ENCODE results near the gene GLB1L3.
A peak's percentile ranks its signal among the peaks of the same experiment; 100 is the strongest.
"Not testable (repeated sequence)": the region's sequence is repeated elsewhere in the genome, so short reads cannot be mapped to it uniquely, and the experiment has no call there.

GLB1L3 gene

DNA sequence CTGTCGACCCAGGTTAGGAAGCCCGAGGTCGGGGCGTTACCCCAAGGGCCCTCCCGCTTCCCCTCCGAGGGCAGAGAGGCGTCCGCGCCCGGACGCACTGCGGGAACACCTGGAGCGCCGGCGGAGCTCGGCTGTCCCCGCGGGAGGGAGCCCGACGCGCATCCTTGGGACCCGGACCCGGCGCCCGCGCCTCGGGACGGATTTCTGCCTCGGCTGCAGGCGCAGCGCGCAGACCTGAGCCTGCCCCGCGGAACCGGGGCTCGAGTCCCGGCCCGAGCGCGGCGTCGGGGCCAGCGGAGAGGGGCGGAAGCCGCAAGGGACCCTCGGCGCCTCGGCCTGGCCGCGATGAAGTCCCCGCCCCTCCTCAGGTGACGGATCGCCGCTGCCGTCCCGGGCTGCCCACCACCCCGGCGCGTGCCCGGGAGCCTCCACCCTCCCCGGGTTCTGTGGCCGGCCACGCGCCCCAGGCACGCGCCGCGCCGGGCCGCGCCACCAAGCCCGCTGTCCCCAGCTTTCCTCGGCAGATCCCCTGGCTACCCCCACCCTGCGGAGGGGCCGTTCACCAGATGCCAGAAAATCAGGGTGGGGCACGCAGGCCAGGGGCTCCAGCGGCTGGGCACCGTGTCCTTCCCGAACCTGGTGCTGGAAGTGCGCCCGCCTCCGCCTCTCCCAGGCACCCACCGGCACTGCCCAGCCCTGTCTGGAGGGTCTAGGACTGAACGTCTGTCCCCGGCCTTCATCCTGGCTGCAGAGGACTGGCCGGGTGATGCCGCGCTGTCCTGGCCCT, 410 bp downstream of the GLB1L3 start:
- DNase-seq = peak in 1 of 2 experiments; percentile 56

DNA sequence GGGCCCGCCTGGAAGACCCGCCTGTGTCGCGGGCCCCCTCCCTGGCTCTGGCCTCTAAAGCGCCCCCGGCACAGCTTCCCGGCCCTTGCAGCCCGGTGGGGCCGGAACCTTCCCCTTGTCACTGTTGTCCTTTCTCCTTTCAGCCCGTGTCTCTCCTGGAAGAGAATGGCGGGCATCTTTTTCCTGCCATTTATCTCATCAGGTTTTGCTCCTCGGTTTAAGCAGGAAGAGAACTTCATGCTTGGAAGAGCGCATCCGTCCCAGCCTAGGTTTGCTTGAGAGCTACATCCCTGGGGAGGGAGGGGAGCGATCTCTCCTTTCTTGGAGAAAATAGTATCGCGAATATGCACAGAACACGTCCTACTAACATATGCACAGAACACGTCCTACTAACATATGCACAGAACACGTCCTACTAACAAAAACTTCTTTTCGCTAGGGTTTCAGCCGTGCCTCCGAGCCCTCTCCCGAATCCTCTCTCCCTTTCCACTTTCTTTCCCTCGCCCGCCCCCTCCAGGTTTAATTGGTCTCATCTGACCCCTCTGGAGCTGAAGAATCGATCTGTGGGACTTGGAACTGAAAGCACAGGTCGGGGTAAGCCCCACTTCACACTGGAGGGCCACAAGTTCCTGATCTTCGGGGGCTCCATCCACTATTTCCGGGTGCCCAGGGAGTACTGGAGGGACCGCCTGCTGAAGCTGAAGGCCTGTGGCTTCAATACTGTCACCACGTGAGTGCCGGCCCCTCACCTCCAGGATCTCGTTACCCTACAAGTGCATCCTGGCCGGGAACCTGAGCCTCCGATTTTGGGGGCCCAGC, 1.2 kb downstream of the GLB1L3 start:
- no peak for DNase-seq

GRCh38 chr11:134278356-134278755, 2.2 kb downstream of the GLB1L3 start:
- no peak for DNase-seq

GRCh38 chr11:134281635-134282034, 5.5 kb downstream of the GLB1L3 start:
- DNase-seq = not testable (repeated sequence)

DNA sequence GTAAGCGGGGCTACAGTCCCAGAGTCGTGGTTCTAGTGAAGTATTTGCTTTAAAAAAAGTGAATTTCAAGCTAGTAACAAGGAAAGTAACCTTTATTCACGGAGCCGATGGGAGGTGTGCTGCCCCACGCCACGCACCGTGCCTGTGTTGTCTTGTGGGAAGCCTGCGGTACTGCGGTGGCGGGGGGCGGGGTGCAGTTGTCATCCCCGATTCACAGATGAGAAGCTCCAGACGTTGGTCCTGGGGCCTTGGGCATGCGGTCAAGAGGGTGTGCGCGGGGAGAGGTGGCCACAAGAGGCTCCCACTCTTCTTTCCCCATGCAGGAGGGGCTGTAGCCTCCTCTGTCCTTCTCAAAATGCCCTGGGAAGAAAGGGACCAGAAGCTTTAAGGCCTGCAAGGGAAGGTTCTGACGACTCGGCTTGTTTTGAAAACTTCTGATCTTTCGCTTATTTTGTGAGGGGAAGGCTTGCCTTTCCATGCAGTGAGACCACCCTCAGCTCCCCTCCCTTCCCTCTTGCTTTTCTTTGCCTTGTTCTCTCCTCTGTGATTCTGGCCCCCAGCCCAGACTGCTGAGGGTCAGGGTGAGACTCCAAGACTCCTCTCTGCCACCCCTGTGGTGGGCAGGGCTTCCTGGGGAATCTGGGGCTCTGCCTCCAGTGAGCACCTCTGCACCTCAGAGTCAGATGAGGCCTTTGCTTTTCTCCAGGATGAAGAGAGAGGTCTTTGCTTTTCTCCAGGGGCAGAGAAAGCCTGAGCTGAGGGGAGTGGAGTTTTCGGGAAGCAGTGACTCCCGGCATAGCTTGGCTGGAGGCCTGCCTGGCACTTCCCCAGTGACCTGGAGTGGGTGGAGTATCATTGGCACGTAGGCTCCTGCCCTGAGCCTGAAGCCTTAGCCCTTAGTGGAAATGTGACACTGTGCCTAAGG, 6.2 kb downstream of the GLB1L3 start:
- no peak for DNase-seq

GRCh38 chr11:134283461-134284230, 7.5 kb downstream of the GLB1L3 start:
- DNase-seq = no peak

- not testable (repeated sequence) for DNase-seq
These were observed 8.2 kb downstream of the GLB1L3 start for GRCh38 chr11:134284349-134284748.

DNA sequence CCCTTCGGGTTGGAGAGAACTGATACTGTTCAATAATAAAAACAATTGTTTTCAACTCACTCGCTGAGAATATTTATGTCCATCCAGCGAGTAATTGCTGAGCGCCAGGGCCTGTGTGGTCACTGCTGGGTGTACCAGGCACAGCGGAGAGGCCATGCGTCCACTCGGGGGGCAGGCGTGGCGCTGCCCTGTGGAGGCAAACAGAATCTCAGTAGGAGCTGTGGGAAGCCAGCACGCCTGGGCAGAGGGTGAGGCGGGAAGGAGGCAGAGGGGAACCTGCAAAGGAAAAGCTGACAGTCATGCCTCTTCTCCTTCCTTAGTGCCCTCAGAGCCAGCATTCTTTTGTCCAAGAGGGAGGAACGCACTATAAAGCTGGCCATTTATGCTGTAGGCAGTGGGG, 11.4 kb downstream of the GLB1L3 start:
- DNase-seq = no peak

DNA sequence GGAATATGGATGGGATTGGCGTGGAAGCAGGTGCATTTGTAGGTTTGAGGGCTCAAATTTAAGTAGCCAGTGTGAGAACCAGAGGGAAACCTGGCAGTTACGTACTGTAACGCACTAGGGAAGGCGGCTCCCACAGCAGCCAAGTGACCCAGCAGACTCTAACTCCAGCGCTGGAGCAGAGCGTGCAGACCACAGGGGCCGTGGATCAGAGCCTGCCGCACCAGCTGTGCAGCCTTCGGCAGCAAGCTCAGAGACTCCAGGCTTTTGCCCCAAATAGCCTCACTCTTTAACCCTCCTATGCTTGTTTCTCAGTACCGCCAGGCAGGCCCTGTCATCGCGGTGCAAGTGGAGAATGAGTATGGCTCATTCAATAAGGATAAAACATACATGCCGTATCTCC, 12.3 kb downstream of the GLB1L3 start:
- no peak for DNase-seq

DNA sequence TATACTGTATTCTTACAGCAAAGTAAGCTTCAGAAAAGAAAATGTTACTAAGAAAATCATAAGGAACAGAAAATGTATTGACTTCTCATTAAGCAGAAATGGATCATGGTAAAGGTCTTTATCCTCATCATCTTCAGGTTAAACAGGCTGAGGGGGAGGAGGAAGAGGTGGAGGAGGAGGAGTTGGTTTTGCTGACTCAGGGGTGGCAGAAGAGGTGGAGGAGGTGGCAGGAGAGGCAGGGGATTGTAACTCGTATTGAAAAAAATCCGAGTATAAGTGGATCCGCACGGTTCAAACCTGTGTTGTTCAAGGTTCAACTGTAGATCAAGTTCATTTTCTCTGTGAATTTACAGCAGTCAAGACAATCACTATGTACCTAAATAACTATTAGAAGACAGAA, 13.0 kb downstream of the GLB1L3 start:
- DNase-seq = no peak

- DNase-seq = no peak
These were observed 13.6 kb downstream of the GLB1L3 start for GRCh38 chr11:134289789-134290188.

DNA sequence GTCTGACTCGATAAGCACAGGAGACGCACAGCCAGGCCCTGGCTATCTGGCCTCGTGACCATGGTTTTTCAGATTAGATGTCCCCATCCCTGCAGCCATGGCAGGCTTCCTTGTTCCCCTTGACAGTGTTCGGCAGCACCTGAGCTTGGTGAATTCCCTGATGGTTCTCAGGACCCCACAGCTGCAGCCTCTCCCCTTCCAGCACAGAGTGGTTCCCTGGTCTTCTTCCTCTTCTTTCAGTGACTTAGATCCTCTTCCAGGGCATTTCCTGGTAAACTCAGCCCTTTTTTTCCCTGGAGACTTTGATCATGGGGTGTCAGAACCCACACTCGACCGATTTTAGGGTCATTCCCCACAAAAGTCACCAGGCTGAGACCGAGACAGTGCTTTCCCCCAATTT, 14.5 kb downstream of the GLB1L3 start:
- no peak for DNase-seq

DNA sequence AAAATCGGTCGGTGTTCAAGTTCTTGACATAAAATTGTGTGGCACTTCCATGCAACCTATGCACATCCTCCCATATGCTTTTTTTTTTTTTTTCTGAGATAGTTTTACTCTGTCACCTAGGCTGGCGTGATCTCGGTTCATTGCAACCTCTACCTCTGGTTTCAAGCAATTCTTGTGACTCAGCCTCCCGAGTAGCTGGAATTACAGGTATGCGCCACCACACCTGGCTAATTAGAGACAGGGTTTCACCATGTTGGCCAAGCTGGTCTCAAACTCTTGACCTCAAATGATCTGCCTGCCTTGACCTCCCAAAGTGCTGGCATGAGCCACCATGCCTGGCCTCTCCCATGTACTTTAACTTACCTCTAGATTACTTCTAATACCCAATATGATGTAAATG, 15.0 kb downstream of the GLB1L3 start:
- DNase-seq = no peak

DNA sequence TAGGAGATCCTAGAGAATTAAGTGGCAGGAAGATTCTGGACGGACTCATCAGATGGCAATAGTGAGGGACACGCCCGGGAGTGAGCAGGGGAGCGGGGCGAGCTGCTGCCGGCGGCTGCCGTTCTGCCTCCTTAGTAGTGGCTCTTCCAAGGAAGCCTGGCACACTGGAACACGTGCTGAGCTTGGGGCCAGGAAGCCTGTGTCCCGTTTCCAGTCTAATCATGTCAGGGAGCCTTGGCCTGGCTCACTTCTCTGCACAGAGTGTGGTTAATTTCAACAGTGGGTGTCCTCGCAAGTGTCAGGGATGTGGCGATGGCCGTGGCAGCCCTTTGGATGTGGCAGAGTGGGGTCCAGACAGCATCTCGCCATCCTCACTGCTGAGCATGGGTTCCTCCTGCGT, 16.5 kb downstream of the GLB1L3 start:
- DNase-seq = no peak

DNA sequence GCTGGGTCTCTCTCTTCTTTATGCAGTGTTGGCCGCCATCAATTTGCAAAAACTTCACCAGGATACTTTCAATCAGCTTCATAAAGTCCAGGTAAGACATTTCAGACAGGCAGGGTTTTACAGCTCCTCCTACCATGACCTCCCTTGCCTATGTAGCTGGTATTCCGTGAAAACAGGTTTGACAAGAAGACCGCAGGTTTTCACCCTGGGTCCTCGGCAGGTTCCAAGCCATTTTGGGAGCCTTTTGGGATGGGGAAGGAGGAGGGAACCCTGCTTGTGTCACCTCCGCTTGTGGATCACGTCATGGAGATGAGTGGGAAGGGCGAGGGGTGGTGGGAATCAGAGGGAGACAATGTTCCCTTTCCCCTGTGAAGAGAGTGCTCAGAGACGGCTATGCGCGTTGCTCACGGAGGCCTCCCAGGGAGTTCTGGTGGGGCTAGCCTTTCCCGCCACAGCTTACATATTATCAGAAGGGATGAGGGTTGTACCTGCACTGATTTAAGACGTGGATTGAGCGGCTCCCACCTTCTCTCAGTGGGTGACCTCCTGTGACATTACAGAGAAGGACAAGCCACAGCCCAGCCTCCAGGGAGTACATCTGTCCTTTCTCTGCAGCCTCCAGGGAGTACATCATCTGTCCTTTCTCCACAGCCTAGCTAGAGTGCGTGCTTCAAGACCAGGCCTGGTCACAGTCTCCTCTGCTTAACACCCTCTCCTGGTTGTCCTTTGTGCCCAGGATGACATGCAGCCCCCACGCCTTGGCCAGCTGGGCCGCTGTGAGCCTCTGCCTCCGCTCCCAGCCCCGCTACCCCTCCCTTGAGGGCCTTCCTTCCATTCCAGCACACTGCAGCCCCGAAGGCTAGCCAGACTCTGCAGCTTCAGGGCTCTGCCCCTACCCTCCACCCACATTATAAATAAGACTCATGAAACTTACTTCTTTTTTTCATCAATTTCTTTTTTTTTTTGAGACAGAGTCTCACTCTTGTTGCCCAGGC, 17.2 kb downstream of the GLB1L3 start:
- no peak for DNase-seq

GRCh38 chr11:134294664-134295063, 18.5 kb downstream of the GLB1L3 start:
- DNase-seq = no peak

- DNase-seq = no peak
These were observed 36.0 kb downstream of the GLB1L3 start for GRCh38 chr11:134312223-134312622.

- no peak for DNase-seq
These were observed 36.6 kb downstream of the GLB1L3 start for GRCh38 chr11:134312807-134313206.

DNA sequence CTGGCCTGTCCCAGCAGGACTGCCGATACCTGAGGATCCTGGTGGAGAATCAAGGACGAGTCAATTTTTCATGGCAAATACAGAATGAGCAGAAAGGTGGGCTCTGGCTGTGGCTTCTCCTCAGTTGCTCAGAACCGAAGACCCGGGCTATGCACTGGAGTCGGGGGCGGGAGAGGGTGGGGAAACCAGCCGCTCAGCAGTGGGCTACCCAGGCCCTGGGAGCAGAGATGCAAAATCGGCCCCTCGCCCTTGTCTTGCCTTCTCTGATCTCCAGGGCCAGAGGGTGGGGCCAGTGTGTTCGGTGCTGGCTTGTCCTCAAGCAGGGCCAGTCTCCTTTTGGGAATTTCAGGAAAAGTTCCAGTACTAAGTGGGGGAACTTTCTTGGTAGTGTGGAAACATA, 37.2 kb downstream of the GLB1L3 start:
- no peak for DNase-seq

- DNase-seq = peak; percentile 76 to 94
These were observed 37.8 kb downstream of the GLB1L3 start for GRCh38 chr11:134313821-134314607.
